Keratinocyte (primary cell): ENCODE data around the gene MBP. TPM values are rescaled to one million over a fixed set of nuclear protein-coding genes. Genes with fewer than 3 reads are reported as not detected.

Source experiments
- DNase-seq: peaks from one replicate; pipeline ENCODE4 v3.0.0-alpha.2; 2011; ENCODE audit warnings: low read depth, missing footprints, low spot score
- FAIRE-seq: peaks from 2 replicates; lab custom pipeline; 2011; peaks lifted over from hg19 to GRCh38; lab: Jason Lieb, UNC
- H2AFZ ChIP-seq: 2 replicates; pipeline ENCODE4 v1.6.0; 2012; ENCODE audit warnings: low read length, control low read depth, inconsistent platforms; ENCODE audit not compliant: control insufficient read depth
- H3K27ac ChIP-seq: 2 replicates; pipeline ENCODE4 v1.5.1; 2011; ENCODE audit warnings: low read length; ENCODE audit not compliant: control insufficient read depth, insufficient read depth
- H3K27me3 ChIP-seq: 3 replicates; pipeline ENCODE4 v1.6.0; 2011; ENCODE audit warnings: low read length; ENCODE audit not compliant: control insufficient read depth, insufficient read depth; ENCODE audit errors: extremely low read depth
- H3K36me3 ChIP-seq, 2 experiments: 2 replicates in 1 of 2; 3 replicates in 1 of 2; pipeline ENCODE4 v1.5.1; 2011; ENCODE audit warnings: low read length in 2 of 2, mild to moderate bottlenecking in 1 of 2; ENCODE audit not compliant: control insufficient read depth in 2 of 2, insufficient read depth in 2 of 2; ENCODE audit errors: extremely low read depth in 1 of 2
- H3K4me1 ChIP-seq: 3 replicates; pipeline ENCODE4 v1.5.1; 2011; ENCODE audit warnings: low read length; ENCODE audit not compliant: control insufficient read depth, insufficient read depth; ENCODE audit errors: extremely low read depth
- H3K4me2 ChIP-seq: 3 replicates; pipeline ENCODE4 v1.6.0; 2011; ENCODE audit warnings: low read depth, low read length; ENCODE audit not compliant: control insufficient read depth, insufficient read depth; ENCODE audit errors: extremely low read depth
- H3K4me3 ChIP-seq, 3 experiments: fragments of 200-600 bp in 1 of 3; sonication (generic) in 1 of 3; 2 replicates in 2 of 3; 3 replicates in 1 of 3; pipeline ENCODE4 v1.5.1; 2011 to 2016; ENCODE audit warnings: low read length in 3 of 3, mild to moderate bottlenecking in 3 of 3, control low read depth in 2 of 3, inconsistent platforms in 1 of 3, low read depth in 1 of 3, mixed read lengths in 1 of 3, mixed run types in 1 of 3, moderate library complexity in 1 of 3; ENCODE audit not compliant: control insufficient read depth in 2 of 3, insufficient read depth in 2 of 3; ENCODE audit errors: extremely low read depth in 1 of 3
- H3K79me2 ChIP-seq: 2 replicates; pipeline ENCODE4 v1.6.0; 2012; ENCODE audit warnings: low read length; ENCODE audit not compliant: control insufficient read depth, insufficient read depth
- H3K9ac ChIP-seq: 3 replicates; pipeline ENCODE4 v1.6.0; 2011; ENCODE audit warnings: low read length; ENCODE audit not compliant: control insufficient read depth, insufficient read depth; ENCODE audit errors: extremely low read depth
- H3K9me1 ChIP-seq: 3 replicates; pipeline ENCODE4 v1.6.0; 2011; ENCODE audit warnings: low read length; ENCODE audit not compliant: control insufficient read depth, insufficient read depth; ENCODE audit errors: extremely low read depth
- H3K9me3 ChIP-seq: 2 replicates; pipeline ENCODE4 v1.5.1; 2012; ENCODE audit warnings: low read depth, low read length; ENCODE audit not compliant: control insufficient read depth
- H4K20me1 ChIP-seq: 3 replicates; pipeline ENCODE4 v1.6.0; 2011; ENCODE audit warnings: low read length; ENCODE audit not compliant: control insufficient read depth, insufficient read depth; ENCODE audit errors: extremely low read depth
- EZH2 ChIP-seq: IDR thresholded peaks from one replicate; pipeline ENCODE4 v1.6.1; 2012; ENCODE audit warnings: inconsistent platforms, mild to moderate bottlenecking, low read length, moderate library complexity
- dilution Hi-C: fragments of 300-500 bp; cut with MboI; formaldehyde crosslinking; loops from one replicate; pipeline ENCODE4 v1.7.0; 2020; ENCODE audit warnings: low sequenced_read_pairs; ENCODE audit not compliant: extremely low pct_ligation_motif_present
- polyA plus RNA-seq, 5 experiments: library from polyadenylated mRNA; depleted of rRNA in 3 of 5; stranded (reverse) in 3 of 5; stranded (forward) in 1 of 5; unstranded in 1 of 5; fragments of >200 nt; gene quantifications; 1 replicate in 1 of 5; 2 replicates in 3 of 5; 3 replicates in 1 of 5; pipeline versions ENCODE4 v1.2.1 to v1.2.3, GENCODE V29; 2011 to 2012; ENCODE audit warnings: missing spikeins in 2 of 5, low read depth in 1 of 5, low replicate concordance in 1 of 5
- TF ChIP-seq, protein P1 (sequence below), 3 experiments: IDR thresholded peaks in 1 of 3; conservative IDR thresholded peaks in 1 of 3; optimal IDR thresholded peaks in 1 of 3; 2 replicates in 2 of 3; 3 replicates in 1 of 3; pipeline versions ENCODE3 to v1.5.1; 2011; ENCODE audit warnings: low read length in 3 of 3, mild to moderate bottlenecking in 3 of 3, moderate library complexity in 2 of 3, control low read depth in 1 of 3, inconsistent platforms in 1 of 3; ENCODE audit not compliant: insufficient read depth in 2 of 3; ENCODE audit errors: extremely low read depth in 1 of 3

The MBP gene
- polyA plus RNA-seq, 1 donor (not counting 4 experiments of a cell fraction or from before 2014, with no cell fraction given) = 38.7 TPM

GRCh38 chr18:77068321-77069312 is 64.0 kb downstream of the MBP start:
- peak overlapping the region; percentile 62 for H3K9ac ChIP-seq
- H2AFZ ChIP-seq = no peak overlapping the region
- no peaks in the 10 kb centered on the region for H3K27me3 ChIP-seq
- H4K20me1 ChIP-seq = no peaks in the 10 kb centered on the region
- peaks cover 5% of the 10 kb centered on the region for H3K9me1 ChIP-seq
- FAIRE-seq (no peak), DNase-seq (no peak)
- H3K4me2 ChIP-seq = peak overlapping the region; percentile 61
- dilution Hi-C loops = no loop called here
- peaks cover 91% of the 10 kb centered on the region for H3K4me1 ChIP-seq
- TF ChIP-seq, protein P1, sequence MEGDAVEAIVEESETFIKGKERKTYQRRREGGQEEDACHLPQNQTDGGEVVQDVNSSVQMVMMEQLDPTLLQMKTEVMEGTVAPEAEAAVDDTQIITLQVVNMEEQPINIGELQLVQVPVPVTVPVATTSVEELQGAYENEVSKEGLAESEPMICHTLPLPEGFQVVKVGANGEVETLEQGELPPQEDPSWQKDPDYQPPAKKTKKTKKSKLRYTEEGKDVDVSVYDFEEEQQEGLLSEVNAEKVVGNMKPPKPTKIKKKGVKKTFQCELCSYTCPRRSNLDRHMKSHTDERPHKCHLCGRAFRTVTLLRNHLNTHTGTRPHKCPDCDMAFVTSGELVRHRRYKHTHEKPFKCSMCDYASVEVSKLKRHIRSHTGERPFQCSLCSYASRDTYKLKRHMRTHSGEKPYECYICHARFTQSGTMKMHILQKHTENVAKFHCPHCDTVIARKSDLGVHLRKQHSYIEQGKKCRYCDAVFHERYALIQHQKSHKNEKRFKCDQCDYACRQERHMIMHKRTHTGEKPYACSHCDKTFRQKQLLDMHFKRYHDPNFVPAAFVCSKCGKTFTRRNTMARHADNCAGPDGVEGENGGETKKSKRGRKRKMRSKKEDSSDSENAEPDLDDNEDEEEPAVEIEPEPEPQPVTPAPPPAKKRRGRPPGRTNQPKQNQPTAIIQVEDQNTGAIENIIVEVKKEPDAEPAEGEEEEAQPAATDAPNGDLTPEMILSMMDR (optimal IDR thresholded peaks at IDR 0.05 in 1 of 3, IDR thresholded peaks at IDR 0.05 in 1 of 3, conservative IDR thresholded peaks at IDR 0.05 in 1 of 3; ENCODE audit: extremely low read depth in 1 of 3, insufficient read depth in 2 of 3, low read length in 3 of 3) = no peak
- TF ChIP-seq EZH2 = no peak
- peak overlapping the region; percentile 95 for H3K27ac ChIP-seq
- H3K4me3 ChIP-seq = no peak overlapping the region
- H3K79me2 ChIP-seq = peaks cover 33% of the 10 kb centered on the region
- H3K9me3 ChIP-seq = no peaks in the 10 kb centered on the region
- peaks cover 6 to 14% of the 10 kb centered on the region in 2 experiments for H3K36me3 ChIP-seq

GRCh38 chr18:77067291-77068061 is 65.1 kb downstream of the MBP start:
- no peak overlapping the region for H2AFZ ChIP-seq
- H3K9me3 ChIP-seq = peaks cover 3% of the 10 kb centered on the region
- H3K4me1 ChIP-seq = peaks cover 99% of the 10 kb centered on the region
- H3K27ac ChIP-seq = peak overlapping the region; percentile 95
- H3K4me3 ChIP-seq = no peak overlapping the region
- FAIRE-seq (peak; percentile 71), DNase-seq (no peak)
- H3K4me2 ChIP-seq = peak overlapping the region; percentile 61
- peaks cover 25% of the 10 kb centered on the region for H3K79me2 ChIP-seq
- H3K27me3 ChIP-seq = no peaks in the 10 kb centered on the region
- peaks cover 9 to 19% of the 10 kb centered on the region in 2 experiments for H3K36me3 ChIP-seq
- no peaks in the 10 kb centered on the region for H4K20me1 ChIP-seq
- peak overlapping the region; percentile 62 for H3K9ac ChIP-seq
- dilution Hi-C loops = no loop called here
- peaks cover 5% of the 10 kb centered on the region for H3K9me1 ChIP-seq
- no peak for TF ChIP-seq EZH2
- TF ChIP-seq, protein P1 (optimal IDR thresholded peaks at IDR 0.05 in 1 of 3, IDR thresholded peaks at IDR 0.05 in 1 of 3, conservative IDR thresholded peaks at IDR 0.05 in 1 of 3; ENCODE audit: extremely low read depth in 1 of 3, insufficient read depth in 2 of 3, low read length in 3 of 3) = peak in 1 of 3 experiments; percentile 16
